RCC 7860 (cell line): Measurements from ENCODE around the gene RAB40B.
"Not testable (repeated sequence)": the region's sequence is repeated elsewhere in the genome, so short reads cannot be mapped to it uniquely, and the experiment has no call there.

ENCODE experiments used
- DNase-seq: peaks from one replicate; pipeline ENCODE4 v3.0.0-alpha.2; 2015; ENCODE audit warnings: low spot score
- FAIRE-seq: peaks from 2 replicates; lab custom pipeline; 2012; peaks lifted over from hg19 to GRCh38; lab: Jason Lieb, UNC

The RAB40B gene

GRCh38 chr17:82698065-82698973 lies at the start of gene RAB40B:
RAB40B (minus strand) TSS chr17:82698698; CDS start chr17:82698596, 102 bp downstream.
- FAIRE-seq (no peak), DNase-seq (peak; percentile 94)

- no peak for DNase-seq
- FAIRE-seq: no peak
These were observed 47.0 kb upstream of the RAB40B start for GRCh38 chr17:82745524-82745923.

GRCh38 chr17:82744736-82745135 lies 46.2 kb upstream of the RAB40B start:
- not testable (repeated sequence) for DNase-seq, FAIRE-seq

- no peak for DNase-seq
- no peak for FAIRE-seq
These were observed 45.1 kb upstream of the RAB40B start for GRCh38 chr17:82743344-82744219.

- DNase-seq: no peak
- no peak for FAIRE-seq
These were observed 42.6 kb upstream of the RAB40B start for GRCh38 chr17:82740906-82741759.

- DNase-seq (no peak), FAIRE-seq (no peak)
These were observed 39.7 kb upstream of the RAB40B start for GRCh38 chr17:82737967-82738877.

GRCh38 chr17:82736511-82737185 lies 38.1 kb upstream of the RAB40B start:
- DNase-seq (no peak), FAIRE-seq (no peak)

- FAIRE-seq (no peak), DNase-seq (no peak)
These were observed 36.7 kb upstream of the RAB40B start, which contains the start of gene FN3K for GRCh38 chr17:82734987-82735866. FN3K (plus strand) TSS chr17:82735615; CDS start chr17:82735637, 22 bp downstream.

GRCh38 chr17:82732118-82732743 lies 33.7 kb upstream of the RAB40B start:
- DNase-seq (no peak), FAIRE-seq (no peak)

- no peak for FAIRE-seq
These were observed 31.2 kb upstream of the RAB40B start for GRCh38 chr17:82729479-82730260.

GRCh38 chr17:82726427-82726826 lies 27.9 kb upstream of the RAB40B start:
- FAIRE-seq: no peak

More at GRCh38 chr17:82729479-82730260, 31.2 kb upstream of the RAB40B start:
- DNase-seq: no peak

GRCh38 chr17:82723169-82723807 lies 24.8 kb upstream of the RAB40B start:
- FAIRE-seq (no peak), DNase-seq (no peak)

More at GRCh38 chr17:82726427-82726826, 27.9 kb upstream of the RAB40B start:
- DNase-seq: no peak

- no peak for FAIRE-seq
- DNase-seq: no peak
These were observed 24.0 kb upstream of the RAB40B start for GRCh38 chr17:82722341-82723013.

- FAIRE-seq (no peak), DNase-seq (no peak)
These were observed 21.7 kb upstream of the RAB40B start for GRCh38 chr17:82720204-82720603.

GRCh38 chr17:82718986-82719685 lies 20.6 kb upstream of the RAB40B start:
- no peak for FAIRE-seq
- no peak for DNase-seq
